CD14-positive monocyte (primary cell): ENCODE data around the gene FRRS1L. TPM values are rescaled to one million over a fixed set of nuclear protein-coding genes. Genes with fewer than 3 reads are reported as not detected.

ENCODE experiments used
- DNase-seq, 3 donors: peaks; one replicate each; pipeline ENCODE4 v3.0.0-alpha.2; 2011 to 2022
- H2AFZ ChIP-seq: 2 replicates; pipeline ENCODE4 v1.6.0; 2012; ENCODE audit warnings: mild to moderate bottlenecking, low read depth, low read length, inconsistent platforms; ENCODE audit not compliant: insufficient read depth, poor library complexity, severe bottlenecking
- H3K27ac ChIP-seq, 2 donors: 1 replicate in 1 of 2; 2 replicates in 1 of 2; pipeline ENCODE4 v1.5.1; 2012 to 2013; ENCODE audit warnings: low read length in 2 of 2, control low read depth in 1 of 2, inconsistent platforms in 1 of 2, low read depth in 1 of 2, mild to moderate bottlenecking in 1 of 2
- H3K27me3 ChIP-seq, 2 donors: one replicate each; pipeline versions ENCODE4 v1.6.0 to v1.6.1; 2011 to 2013; ENCODE audit warnings: low read length in 2 of 2; ENCODE audit not compliant: control insufficient read depth in 2 of 2, insufficient read depth in 2 of 2
- H3K36me3 ChIP-seq, 2 donors: replicated peaks in 1 of 2; 1 replicate in 1 of 2; 2 replicates in 1 of 2; pipeline versions ENCODE4 v1.5.1 to v1.6.1; 2012 to 2013; ENCODE audit warnings: low read length in 2 of 2, control low read depth in 1 of 2, inconsistent platforms in 1 of 2, mild to moderate bottlenecking in 1 of 2; ENCODE audit not compliant: insufficient read depth in 2 of 2, control insufficient read depth in 1 of 2
- H3K4me1 ChIP-seq, 2 donors: 1 replicate in 1 of 2; 2 replicates in 1 of 2; pipeline versions ENCODE4 v1.5.1 to v1.6.1; 2012 to 2013; ENCODE audit warnings: low read length in 2 of 2, control low read depth in 1 of 2, inconsistent platforms in 1 of 2, mild to moderate bottlenecking in 1 of 2, moderate library complexity in 1 of 2; ENCODE audit not compliant: insufficient read depth in 2 of 2, control insufficient read depth in 1 of 2
- H3K4me2 ChIP-seq: replicated peaks from 2 replicates; pipeline ENCODE3; 2012; ENCODE audit warnings: low read length, moderate library complexity, mild to moderate bottlenecking; ENCODE audit not compliant: poor library complexity, severe bottlenecking; ENCODE audit errors: extremely low read depth
- H3K4me3 ChIP-seq, 3 experiments: fragments of 200-600 bp in 1 of 3; sonication (generic) in 1 of 3; replicated peaks in 1 of 3; 1 replicate in 2 of 3; 2 replicates in 1 of 3; pipeline ENCODE4 v1.5.1; 2011 to 2013; ENCODE audit warnings: low read length in 3 of 3, mild to moderate bottlenecking in 3 of 3, control low read depth in 2 of 3, low read depth in 2 of 3, inconsistent platforms in 1 of 3, moderate library complexity in 1 of 3
- H3K79me2 ChIP-seq: 2 replicates; pipeline ENCODE4 v1.6.0; 2012; ENCODE audit warnings: mild to moderate bottlenecking, control low read depth, inconsistent platforms, low read length, moderate library complexity; ENCODE audit not compliant: insufficient read depth
- H3K9ac ChIP-seq: 2 replicates; pipeline ENCODE4 v1.6.0; 2017; ENCODE audit warnings: low read length, mild to moderate bottlenecking; ENCODE audit not compliant: insufficient read depth, poor library complexity, severe bottlenecking
- H3K9me3 ChIP-seq, 2 donors: replicated peaks in 1 of 2; 1 replicate in 1 of 2; 2 replicates in 1 of 2; pipeline versions ENCODE4 v1.5.1 to v1.6.1; 2012 to 2013; ENCODE audit warnings: low read length in 2 of 2, control low read depth in 1 of 2; ENCODE audit not compliant: control insufficient read depth in 1 of 2, insufficient read depth in 1 of 2
- H4K20me1 ChIP-seq: 2 replicates; pipeline ENCODE4 v1.6.0; 2012; ENCODE audit warnings: mild to moderate bottlenecking, low read length, control low read depth, moderate library complexity; ENCODE audit not compliant: insufficient read depth
- H3K27ac Mint-ChIP-seq, 7 donors: one replicate each; pipeline ENCODE4 v1.8.0; 2020; ENCODE audit warnings: mild to moderate bottlenecking in 7 of 7, mixed read lengths in 7 of 7, moderate library complexity in 6 of 7, inconsistent platforms in 2 of 7
- H3K27me3 Mint-ChIP-seq, 3 donors: one replicate each; pipeline ENCODE4 v1.8.0; 2021 to 2022; ENCODE audit warnings: low read depth in 3 of 3, mild to moderate bottlenecking in 3 of 3, mixed read lengths in 3 of 3, moderate library complexity in 3 of 3, inconsistent platforms in 1 of 3
- H3K36me3 Mint-ChIP-seq, 2 donors: one replicate each; pipeline ENCODE4 v1.8.0; 2020; ENCODE audit warnings: mixed read lengths in 2 of 2, inconsistent platforms in 1 of 2, mild to moderate bottlenecking in 1 of 2
- H3K4me1 Mint-ChIP-seq: one replicate; pipeline ENCODE4 v1.8.0; 2020; ENCODE audit warnings: mild to moderate bottlenecking, mixed read lengths
- H3K4me3 Mint-ChIP-seq, 2 donors: one replicate each; pipeline ENCODE4 v1.8.0; 2020; ENCODE audit warnings: mild to moderate bottlenecking in 2 of 2, mixed read lengths in 2 of 2, moderate library complexity in 1 of 2
- H3K9me3 Mint-ChIP-seq, 7 donors: one replicate each; pipeline ENCODE4 v1.8.0; 2020 to 2022; ENCODE audit warnings: mixed read lengths in 7 of 7, mild to moderate bottlenecking in 6 of 7, moderate library complexity in 6 of 7, inconsistent platforms in 2 of 7
- CTCF ChIP-seq: fragments of 200-600 bp; IDR thresholded peaks from one replicate; pipeline ENCODE4 v1.8.0; 2022; ENCODE audit warnings: antibody characterized with exemption, mild to moderate bottlenecking
- WGBS: methylation state at CpG from one replicate; pipeline ENCODE4 v1.1.5; 2013; ENCODE audit warnings: missing lambda C conversion rate; ENCODE audit not compliant: insufficient coverage; 5-methylcytosine and 5-hydroxymethylcytosine counted together
- intact Hi-C, 2 donors: fragments of 100-400 bp; cut with micrococcal nuclease; formaldehyde crosslinking; loops; one replicate each; pipeline versions ENCODE4 v1.15.0 to v1.15.1; 2023
- polyA plus RNA-seq, 3 donors: library from polyadenylated mRNA; depleted of rRNA in 1 of 3; unstranded in 2 of 3; stranded (reverse) in 1 of 3; fragments of 300-500 nt in 2 of 3; fragments of >200 nt in 1 of 3; fragmentation: Illumina TruSeq in 2 of 3; gene quantifications; 1 replicate in 2 of 3; 2 replicates in 1 of 3; pipeline ENCODE4 v1.2.3, GENCODE V29; 2012 to 2021

Gene FRRS1L
- polyA plus RNA-seq, 3 donors = not detected

- no peak overlapping the region for H3K4me3 ChIP-seq
- intact Hi-C loops = no loop called here
- no peak overlapping the region for H2AFZ ChIP-seq
- peaks cover 0 to 5% (median 0%) of the 10 kb centered on the region in 7 donors for H3K9me3 Mint-ChIP-seq
- no peak overlapping the region for H3K4me3 Mint-ChIP-seq
- no CpG with 5 or more reads among the region's 1 CpG for WGBS
- no peak overlapping the region for H3K27ac ChIP-seq
- H3K9ac ChIP-seq = no peak overlapping the region
- H3K27me3 ChIP-seq = no peaks in the 10 kb centered on the region
- H3K27me3 Mint-ChIP-seq = peaks cover 12 to 24% (median 14%) of the 10 kb centered on the region in 3 donors
- no peaks in the 10 kb centered on the region for H3K79me2 ChIP-seq
- H3K36me3 Mint-ChIP-seq = no peaks in the 10 kb centered on the region
- H3K9me3 ChIP-seq = no peaks in the 10 kb centered on the region
- H3K4me1 Mint-ChIP-seq = no peaks in the 10 kb centered on the region
- H3K4me1 ChIP-seq = no peaks in the 10 kb centered on the region
- no peak overlapping the region for H3K4me2 ChIP-seq
- no peaks in the 10 kb centered on the region for H4K20me1 ChIP-seq
- no peak overlapping the region for H3K27ac Mint-ChIP-seq
- no peak for DNase-seq
- TF ChIP-seq CTCF = no peak
- no peaks in the 10 kb centered on the region for H3K36me3 ChIP-seq
Measured at GRCh38 chr9:109181284-109181683, 14.2 kb upstream of the FRRS1L start.

GRCh38 chr9:109179801-109180523 lies 12.9 kb upstream of the FRRS1L start:
- TF ChIP-seq CTCF = no peak
- Histone ChIP-seq H3K4me3 (no peak overlapping the region), H4K20me1 (no peaks in the 10 kb centered on the region), H3K4me2 (no peak overlapping the region), H3K36me3 (no peaks in the 10 kb centered on the region), H3K27ac (no peak overlapping the region), H3K4me1 (no peaks in the 10 kb centered on the region), H3K9ac (no peak overlapping the region), H3K9me3 (no peaks in the 10 kb centered on the region), H3K27me3 (no peaks in the 10 kb centered on the region), H2AFZ (no peak overlapping the region), H3K79me2 (no peaks in the 10 kb centered on the region)
- H3K4me3 Mint-ChIP-seq = no peak overlapping the region
- H3K4me1 Mint-ChIP-seq = no peaks in the 10 kb centered on the region
- no peak for DNase-seq
- WGBS = 84% methylated on average over 9 of the region's 9 CpGs
- intact Hi-C loops = no loop called here
- H3K36me3 Mint-ChIP-seq = no peaks in the 10 kb centered on the region
- peaks cover 13 to 28% (median 14%) of the 10 kb centered on the region in 3 donors for H3K27me3 Mint-ChIP-seq
- H3K9me3 Mint-ChIP-seq = peaks cover 0 to 5% (median 0%) of the 10 kb centered on the region in 7 donors
- no peak overlapping the region for H3K27ac Mint-ChIP-seq
